Stimulated activated CD8-positive, alpha-beta memory T cell treated with anti-CD3 and anti-CD28 coated beads, Interleukin-4, amount 100 ng/mL, for 24 hours (primary cell): ENCODE results near the gene LOXHD1.

Experiments
- DNase-seq: peaks from one replicate; pipeline ENCODE4 v3.0.0-alpha.2; 2020; ENCODE audit warnings: low read depth

LOXHD1 gene

DNA sequence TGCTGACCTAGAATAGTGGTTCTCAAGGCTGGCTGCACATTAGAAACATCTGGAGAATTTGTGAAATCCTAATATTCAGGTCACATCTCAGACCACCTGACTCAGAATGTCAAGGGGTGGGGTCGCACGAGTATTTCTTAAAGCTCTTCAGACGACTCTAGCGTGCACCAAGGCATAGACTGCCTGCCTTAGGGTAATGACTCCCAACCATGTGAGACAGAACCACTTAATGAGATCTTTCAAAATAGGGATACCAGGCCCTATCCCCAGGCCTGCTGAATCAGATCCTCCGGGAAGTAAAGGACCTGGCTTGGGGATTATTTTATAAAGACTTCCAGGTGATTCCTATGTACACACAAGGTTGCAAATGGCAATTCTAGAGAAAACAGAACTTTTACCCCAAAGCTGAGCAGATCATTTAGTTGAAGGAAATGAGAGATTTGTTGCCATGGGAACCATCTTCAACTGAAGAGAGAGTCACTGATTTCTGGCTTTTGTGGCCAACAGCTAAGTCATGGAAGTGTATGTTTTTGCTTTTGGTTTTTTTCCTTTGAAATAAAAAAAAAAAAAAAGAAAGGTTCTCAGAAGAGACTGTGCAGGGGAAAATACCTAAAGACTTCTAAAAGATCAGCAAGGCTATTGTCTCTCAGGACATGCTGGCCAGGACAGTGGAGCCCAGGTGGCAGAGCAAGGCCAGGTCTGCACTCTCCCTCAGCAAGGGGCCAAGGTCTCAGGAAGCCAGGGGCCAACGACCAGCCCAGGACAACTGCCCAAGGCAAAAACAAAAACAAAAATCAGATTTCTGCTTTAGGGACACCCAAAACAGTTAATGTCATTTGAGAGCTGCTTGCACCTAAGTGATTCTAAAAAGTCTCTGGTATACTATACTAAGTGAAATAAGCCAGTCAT, 15.3 kb upstream of the LOXHD1 start:
- DNase-seq: no peak

DNA sequence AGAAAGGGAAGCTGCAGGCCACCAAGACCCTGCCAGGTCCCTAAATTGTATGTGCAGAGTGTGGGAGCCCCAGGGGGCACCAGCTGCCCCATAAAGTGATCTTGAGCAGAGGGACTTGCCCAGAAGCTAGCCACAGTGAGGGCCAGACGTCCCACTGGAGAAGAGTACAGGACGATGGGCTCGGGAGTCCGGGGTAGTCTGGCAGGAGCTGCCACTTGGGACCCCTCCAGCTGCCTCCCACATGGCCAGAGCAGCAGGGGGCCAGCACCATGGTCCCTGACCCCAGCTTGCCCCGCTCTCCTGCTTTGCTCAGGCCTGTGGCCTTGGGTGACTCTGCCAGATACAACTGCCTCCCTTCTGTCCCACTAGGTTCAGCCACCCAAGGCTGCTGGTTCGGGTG, 11.7 kb upstream of the LOXHD1 start:
- DNase-seq: no peak

GRCh38 chr18:46668135-46668534, 11.1 kb upstream of the LOXHD1 start:
- no peak for DNase-seq

- DNase-seq: no peak
These were observed 6.5 kb upstream of the LOXHD1 start for GRCh38 chr18:46663539-46663938.

DNA sequence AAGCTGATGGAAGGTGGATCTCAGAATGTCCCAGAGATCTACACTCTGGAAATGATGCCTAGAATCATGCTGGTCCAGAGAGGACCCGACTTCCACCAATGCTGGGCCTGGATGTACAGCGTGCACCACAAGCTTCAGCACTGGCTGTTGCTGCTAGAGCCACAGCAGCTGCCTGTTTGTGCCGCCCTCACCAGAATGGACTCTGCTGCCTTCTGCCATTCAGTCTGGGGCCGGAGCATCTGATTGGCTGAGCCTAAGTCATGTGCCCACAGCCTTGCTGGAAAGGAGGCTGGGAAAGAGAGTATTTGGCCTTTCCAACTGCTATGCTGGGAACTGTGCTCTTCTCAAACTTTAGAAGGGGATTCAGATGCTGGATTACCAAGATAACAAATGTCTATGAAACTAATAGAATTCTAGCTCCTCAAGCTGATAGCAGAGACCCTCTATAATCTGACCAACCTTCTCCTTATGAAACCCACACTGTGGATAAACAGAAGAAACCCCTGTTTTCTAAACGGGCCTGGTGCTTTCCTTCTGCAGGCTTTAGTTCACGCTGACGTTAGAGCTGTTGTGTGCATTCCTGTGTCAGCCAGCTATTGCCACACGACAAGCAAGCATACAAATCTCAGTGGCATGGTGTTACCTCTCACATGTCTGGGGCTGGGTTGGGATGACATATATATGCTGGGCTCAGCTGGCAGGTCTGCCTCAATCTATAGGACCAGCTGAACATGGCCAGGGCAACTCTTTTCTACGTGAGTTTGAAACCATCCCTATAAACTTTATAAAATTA, 4.1 kb upstream of the LOXHD1 start:
- no peak for DNase-seq

DNA sequence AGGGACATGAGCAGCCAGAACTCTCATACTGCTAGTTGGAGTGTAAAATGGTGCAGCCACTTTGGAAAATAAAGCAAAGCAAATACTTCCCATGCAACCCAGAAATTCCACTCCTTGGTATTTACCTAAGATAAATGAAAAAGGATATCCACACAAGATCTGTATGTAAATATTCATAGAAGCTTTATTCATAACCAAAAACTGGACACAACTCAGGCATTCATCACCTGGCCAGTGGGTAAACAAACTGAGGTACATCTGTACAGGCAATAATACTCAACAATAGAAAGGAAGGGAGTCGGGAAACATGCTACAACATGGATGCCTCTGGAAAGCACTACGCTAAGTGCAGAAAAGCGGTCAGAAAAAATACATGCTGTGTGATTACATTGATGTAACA, 2.5 kb upstream of the LOXHD1 start:
- no peak for DNase-seq

- no peak for DNase-seq
These were observed 500 bp downstream of the LOXHD1 start for GRCh38 chr18:46656326-46657114.

- DNase-seq: no peak
These were observed 4.6 kb downstream of the LOXHD1 start for GRCh38 chr18:46652372-46652771.

- no peak for DNase-seq
These were observed 6.3 kb downstream of the LOXHD1 start for GRCh38 chr18:46650681-46651080.

DNA sequence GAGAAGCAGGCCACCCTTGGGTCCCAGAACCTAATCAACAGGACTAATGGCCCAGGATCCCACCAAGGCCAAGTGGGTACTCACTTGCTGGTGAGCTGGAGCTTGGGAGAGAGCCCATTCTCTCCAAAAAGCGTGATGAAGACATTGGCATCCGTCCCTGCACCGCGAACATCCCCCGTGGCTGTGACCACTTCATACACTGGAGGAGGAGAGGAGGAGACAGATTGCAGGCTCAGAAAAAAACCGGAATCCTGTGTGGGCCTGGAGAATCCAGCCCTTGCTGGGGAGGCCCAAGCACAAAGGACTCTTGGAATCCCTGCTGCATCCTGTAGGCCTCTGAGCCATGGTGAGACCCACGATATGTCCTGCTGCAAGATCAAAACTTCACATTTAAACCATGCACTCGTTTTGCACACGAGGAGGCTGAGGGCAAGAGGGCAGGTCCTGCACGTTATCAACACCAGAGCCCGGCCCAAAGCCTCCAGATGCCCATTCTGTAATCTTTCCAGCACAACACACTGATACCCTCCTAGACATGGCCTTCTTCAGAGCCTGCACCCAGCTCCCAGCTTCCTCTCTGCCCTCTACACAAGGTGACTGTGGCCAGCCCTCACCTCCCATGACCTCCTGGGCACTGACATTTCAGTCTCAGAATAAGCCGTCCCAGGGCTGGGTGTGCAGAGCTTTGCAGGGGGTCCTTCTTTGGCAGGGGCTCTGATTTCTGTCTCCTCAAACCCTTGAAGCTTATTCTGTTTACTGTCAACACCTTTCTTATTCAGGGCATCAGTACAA, 7.8 kb downstream of the LOXHD1 start:
- DNase-seq: no peak

GRCh38 chr18:46646468-46646867, 10.6 kb downstream of the LOXHD1 start:
- DNase-seq: no peak

DNA sequence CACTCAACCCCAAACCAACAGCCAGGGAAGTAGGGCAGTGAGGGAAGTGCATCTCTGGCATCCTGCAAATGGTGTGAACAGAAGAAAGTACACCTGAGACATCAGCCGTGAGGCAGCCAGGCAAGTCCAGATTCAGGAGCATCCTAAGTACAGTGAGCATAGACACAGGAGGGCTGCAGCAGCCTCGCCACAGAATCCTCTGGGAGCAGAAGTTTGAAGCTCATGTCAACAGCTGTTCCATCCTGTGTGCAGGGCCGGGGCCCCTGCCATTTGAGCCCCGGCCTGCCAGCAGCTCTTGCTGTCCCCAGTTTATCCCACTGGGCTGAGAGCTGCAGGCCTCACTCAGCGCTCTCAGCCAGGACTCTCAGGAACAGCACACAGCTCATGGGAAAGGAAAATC, 14.5 kb downstream of the LOXHD1 start:
- DNase-seq: no peak

GRCh38 chr18:46641917-46642316, 15.1 kb downstream of the LOXHD1 start:
- DNase-seq: no peak

- DNase-seq: no peak
These were observed 17.6 kb downstream of the LOXHD1 start for GRCh38 chr18:46639386-46639785.

DNA sequence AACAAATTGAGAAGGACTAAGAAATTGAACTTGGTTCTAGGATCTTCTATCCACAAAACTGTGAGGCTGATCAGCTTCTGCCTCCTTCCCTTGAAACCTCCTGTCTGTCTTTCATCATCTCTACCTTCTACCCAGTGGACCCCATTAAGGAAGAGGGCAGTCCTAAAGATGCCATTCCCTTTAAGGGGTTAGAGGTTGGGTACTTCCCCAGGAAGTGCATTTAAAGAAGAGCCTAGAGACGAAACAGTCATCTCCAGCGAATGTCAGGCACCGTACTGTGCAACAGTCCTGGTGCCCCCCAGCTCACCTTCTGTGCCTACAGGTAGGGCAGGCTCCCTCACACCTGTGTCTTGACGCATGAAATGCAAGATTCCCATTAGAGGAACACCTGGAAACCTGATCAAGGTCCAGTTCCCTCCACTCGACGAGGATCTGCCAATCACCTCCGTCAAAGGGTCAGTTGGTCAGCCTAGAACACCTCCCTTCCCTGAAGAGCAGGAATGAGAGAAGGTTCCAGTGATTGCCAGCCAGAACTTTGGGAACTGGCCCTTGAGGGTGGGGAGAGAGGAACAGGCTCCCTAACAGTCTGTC, 20.9 kb downstream of the LOXHD1 start:
- no peak for DNase-seq

GRCh38 chr18:46632401-46633071, 24.5 kb downstream of the LOXHD1 start:
- no peak for DNase-seq

DNA sequence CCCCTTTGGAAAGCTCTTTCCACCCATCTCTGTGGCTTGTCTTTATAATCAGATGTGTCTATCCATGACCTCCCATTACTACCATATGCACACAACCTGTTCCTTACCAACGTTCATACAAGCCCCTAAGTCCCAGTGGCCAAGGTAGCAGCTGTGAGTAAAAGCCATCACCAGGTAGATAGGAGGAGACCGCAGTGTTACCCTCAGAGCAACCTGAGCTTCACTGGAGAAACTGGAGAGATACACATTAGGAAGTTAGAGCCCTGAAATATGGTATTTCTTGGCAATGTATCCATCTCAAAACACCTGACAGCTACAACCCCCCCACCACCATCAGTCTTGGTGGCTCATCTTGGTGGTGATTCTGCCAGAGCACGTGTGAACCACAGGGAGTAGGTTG, 26.0 kb downstream of the LOXHD1 start:
- no peak for DNase-seq

DNA sequence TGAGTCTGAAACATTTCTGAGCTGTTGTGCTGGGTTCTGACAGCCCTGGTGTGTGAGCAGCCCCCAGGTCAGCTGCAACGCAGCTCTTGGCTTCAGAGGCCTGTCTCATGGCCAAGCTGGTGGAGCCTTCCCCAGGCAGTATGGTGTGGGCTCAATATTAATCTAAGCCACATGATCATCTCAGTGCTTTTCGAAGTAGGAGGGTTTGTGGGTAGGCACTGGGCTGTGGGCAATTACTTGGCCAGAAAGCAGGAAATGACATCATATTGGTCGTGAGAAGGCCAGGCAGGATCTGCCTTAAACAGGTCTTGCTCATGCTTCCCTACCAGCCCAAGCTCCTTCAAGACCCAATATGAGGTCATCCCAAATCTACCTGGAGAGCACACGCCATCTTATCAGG, 26.9 kb downstream of the LOXHD1 start:
- no peak for DNase-seq

DNA sequence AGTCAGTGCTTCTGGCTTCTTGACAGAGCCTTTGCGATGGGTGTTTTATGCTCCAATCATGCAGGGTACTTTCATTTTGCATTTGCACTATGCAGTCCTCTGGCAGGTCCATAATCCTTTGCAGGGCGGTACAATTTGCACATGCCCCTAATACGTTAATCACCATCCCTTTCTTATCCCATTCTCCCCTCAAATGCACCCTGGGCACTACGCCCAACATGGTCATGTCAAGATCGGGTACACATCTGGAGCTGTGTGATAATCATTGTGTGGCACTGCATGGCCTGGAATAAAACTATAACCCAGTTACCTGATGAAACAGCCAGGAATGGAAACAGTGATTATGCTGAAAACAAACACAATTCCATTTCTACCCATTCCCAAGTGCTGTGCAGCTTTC, 27.7 kb downstream of the LOXHD1 start:
- no peak for DNase-seq

DNA sequence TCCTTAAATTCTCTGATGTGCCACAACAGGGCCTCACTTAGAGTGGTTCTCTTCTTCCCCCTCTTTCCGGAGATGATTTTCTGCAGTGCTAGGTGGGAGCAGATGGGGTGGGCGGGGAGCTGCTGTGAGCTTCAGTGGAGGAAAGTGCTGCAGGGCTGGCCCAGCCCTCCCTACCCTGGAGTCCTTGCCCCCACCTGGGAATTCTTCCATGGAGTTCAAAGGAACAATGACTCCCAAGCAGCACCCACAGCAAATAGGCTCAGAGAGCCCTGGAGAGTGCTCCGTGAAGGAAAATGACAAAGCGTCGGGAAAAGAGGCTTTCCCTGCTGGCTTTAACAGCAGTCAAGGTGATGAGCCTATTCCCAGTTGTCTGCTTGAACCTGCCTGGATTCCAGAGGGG, 28.8 kb downstream of the LOXHD1 start:
- DNase-seq: no peak

DNA sequence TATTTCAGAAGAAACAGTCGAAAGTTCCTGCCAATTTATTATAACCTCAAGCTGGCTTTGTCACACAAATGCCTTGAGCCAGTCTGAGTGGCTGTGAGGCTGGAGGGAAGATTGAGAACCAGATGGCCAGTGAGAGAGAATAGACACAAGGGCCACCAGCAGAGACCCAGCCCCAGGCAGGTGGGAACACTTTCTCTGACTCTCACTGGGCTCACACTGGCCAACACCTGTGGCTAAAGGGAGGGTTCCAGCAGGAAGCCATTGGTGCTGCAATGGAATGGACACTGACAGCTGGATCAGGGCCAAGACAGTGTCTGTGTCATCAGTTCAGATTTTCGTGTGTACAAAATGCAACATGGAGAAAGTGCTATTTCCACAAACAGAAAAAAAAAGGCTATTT, 29.9 kb downstream of the LOXHD1 start:
- no peak for DNase-seq
